ENCODE results near the gene TRPM3.

TRPM3 gene

DNA sequence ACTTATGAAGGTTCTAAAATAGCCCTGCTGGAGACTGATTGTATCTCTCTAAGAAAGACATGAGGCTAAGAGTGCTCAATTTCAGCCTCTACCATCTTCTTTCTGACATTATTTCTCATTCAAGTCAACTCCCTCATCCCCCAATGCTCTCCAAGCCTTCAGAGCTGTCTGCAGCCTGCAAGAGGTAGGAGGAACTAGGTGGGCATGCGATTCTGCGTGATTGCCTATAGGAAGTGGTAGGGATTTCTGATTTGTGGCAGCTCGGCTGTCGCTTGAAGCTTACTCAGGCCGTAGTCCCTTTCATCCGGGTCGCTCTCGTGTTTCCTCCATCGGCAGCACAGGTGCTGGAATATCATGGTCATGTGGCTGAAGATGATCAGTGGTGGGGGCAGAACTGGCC lies 568.9 kb downstream of the TRPM3 start:
- DNase-seq (ENCODE audit: low read depth, low spot score) = no peak
- no peak overlapping the region for H3K4me3 ChIP-seq (ENCODE audit: low read depth, low read length)
- POLR2A ChIA-PET = interaction anchor here (0.6 kb wide), 1 partner anchor 18 kb away, joined by 4 read pairs; no protein-coding TSS in a partner anchor
- CTCF ChIA-PET = interaction anchor here (2.6 kb wide), 1 partner anchor 10 kb away, joined by 7 read pairs; no protein-coding TSS in a partner anchor
- TF ChIP-seq, protein P1, sequence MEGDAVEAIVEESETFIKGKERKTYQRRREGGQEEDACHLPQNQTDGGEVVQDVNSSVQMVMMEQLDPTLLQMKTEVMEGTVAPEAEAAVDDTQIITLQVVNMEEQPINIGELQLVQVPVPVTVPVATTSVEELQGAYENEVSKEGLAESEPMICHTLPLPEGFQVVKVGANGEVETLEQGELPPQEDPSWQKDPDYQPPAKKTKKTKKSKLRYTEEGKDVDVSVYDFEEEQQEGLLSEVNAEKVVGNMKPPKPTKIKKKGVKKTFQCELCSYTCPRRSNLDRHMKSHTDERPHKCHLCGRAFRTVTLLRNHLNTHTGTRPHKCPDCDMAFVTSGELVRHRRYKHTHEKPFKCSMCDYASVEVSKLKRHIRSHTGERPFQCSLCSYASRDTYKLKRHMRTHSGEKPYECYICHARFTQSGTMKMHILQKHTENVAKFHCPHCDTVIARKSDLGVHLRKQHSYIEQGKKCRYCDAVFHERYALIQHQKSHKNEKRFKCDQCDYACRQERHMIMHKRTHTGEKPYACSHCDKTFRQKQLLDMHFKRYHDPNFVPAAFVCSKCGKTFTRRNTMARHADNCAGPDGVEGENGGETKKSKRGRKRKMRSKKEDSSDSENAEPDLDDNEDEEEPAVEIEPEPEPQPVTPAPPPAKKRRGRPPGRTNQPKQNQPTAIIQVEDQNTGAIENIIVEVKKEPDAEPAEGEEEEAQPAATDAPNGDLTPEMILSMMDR (IDR thresholded peaks at IDR 0.05; ENCODE audit: insufficient read depth, low read length, missing control alignments) = no peak

DNA sequence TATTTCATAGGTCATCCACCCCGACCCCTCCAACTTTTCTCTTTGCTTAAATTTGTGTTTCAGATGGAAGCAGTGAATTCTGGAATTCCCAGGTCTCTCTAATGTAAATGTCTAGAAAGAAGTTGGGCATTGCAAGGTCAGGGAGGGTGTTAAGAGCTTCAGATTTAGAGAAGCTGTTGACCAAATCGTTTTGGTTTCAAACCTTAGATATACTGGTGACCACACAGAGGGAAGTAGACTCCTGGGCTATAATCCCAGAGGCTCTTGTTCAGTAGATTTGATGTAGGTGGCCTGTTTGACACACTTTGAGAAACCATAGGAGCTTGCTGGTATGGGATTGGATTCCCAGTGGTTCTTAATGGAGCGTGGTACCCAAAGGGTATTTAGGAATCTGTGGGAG lies 569.6 kb downstream of the TRPM3 start:
- no peak for DNase-seq (ENCODE audit: low read depth, low spot score)
- ChIA-PET POLR2A (no interaction called here), CTCF (no interaction called here)

DNA sequence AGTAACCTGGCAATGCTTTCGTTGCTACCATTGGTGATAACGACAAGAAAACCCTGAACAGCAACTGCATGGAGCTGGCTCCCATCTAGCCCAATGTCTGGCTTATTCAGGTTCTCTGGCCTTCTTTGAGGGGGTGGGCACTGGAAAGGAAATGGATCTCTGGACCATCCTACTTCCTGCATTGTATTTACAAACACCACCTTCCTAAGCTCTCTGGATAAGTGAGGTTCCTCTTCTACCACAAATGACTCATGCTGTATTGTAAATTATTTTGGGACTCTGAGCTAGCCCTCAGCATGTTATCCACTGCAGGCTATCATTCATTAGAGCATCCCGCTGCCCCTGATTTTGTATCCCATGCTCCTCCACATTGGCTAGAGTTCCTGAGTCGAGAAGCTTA lies 570.0 kb downstream of the TRPM3 start:
- ChIA-PET CTCF (no interaction called here), POLR2A (no interaction called here)
- H3K4me3 ChIP-seq (ENCODE audit: low read depth, low read length) = no peak overlapping the region
- TF ChIP-seq, protein P1 (IDR thresholded peaks at IDR 0.05; ENCODE audit: insufficient read depth, low read length, missing control alignments) = no peak
- DNase-seq (ENCODE audit: low read depth, low spot score) = no peak

More for the DNA sequence above, 569.6 kb downstream of the TRPM3 start:
- TF ChIP-seq, protein P1 (IDR thresholded peaks at IDR 0.05; ENCODE audit: insufficient read depth, low read length, missing control alignments) = no peak
- no peak overlapping the region for H3K4me3 ChIP-seq (ENCODE audit: low read depth, low read length)

DNA sequence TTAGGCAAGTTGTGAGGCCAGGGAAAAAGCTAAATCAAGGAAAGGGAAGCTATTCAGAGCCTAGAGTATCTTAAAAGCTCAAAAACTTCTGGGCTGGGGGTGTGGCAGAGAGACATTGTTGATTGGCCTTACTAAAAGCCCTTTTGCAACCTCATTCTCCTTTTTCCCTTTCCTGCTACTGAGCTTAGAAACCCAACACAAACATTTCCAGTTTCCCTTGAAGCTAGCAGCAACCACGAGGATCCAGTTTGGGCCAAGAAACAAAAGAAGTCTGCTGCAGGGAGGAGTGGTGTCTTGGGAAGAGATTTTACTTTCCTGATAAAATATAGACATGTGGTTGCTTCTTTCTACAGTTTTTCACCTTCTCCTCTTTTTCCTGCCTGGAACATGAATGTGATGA lies 571.5 kb downstream of the TRPM3 start:
- ChIA-PET CTCF (interaction anchor here (0.8 to 1.0 kb wide), 2 partner anchors 12 to 65 kb away, joined by 3 read pairs; no protein-coding TSS in a partner anchor), POLR2A (no interaction called here)
- TF ChIP-seq, protein P1 (IDR thresholded peaks at IDR 0.05; ENCODE audit: insufficient read depth, low read length, missing control alignments) = no peak
- no peak overlapping the region for H3K4me3 ChIP-seq (ENCODE audit: low read depth, low read length)
- no peak for DNase-seq (ENCODE audit: low read depth, low spot score)

DNA sequence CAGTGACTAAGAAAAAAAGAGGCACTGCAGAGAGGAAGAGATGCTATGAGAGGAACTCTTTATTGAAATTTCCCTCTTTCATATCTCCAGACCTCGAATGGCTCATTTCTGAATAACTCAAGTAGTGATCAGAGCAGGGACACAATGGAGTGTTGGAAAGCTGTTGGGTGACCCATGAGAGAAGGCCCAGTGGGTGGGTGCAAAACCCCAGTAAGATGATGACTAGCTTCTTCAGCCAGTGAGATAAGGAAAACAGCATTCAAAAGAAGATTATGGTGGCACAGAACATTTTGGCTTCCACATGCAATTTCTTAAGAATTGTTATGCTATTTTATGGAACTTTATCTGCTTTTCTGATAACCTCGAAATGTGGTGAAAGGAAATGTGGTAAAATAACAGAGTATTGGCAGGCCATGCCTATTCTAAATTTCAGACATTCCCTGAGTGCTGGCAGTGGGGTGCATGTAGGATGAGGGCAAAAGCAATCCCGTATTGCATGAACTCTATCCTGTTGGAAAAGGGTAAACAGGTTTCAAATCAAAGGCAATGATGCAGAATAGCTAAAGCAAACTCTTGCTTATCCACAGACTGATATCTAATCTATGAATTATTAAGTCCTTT lies 579.0 kb downstream of the TRPM3 start:
- DNase-seq (ENCODE audit: low read depth, low spot score) = no peak
- ChIA-PET CTCF (interaction anchor here (1.8 kb wide), 1 partner anchor 11 kb away, joined by 7 read pairs; no protein-coding TSS in a partner anchor), POLR2A (no interaction called here)
- no peak overlapping the region for H3K4me3 ChIP-seq (ENCODE audit: low read depth, low read length)
- TF ChIP-seq, protein P1 (IDR thresholded peaks at IDR 0.05; ENCODE audit: insufficient read depth, low read length, missing control alignments) = no peak

DNA sequence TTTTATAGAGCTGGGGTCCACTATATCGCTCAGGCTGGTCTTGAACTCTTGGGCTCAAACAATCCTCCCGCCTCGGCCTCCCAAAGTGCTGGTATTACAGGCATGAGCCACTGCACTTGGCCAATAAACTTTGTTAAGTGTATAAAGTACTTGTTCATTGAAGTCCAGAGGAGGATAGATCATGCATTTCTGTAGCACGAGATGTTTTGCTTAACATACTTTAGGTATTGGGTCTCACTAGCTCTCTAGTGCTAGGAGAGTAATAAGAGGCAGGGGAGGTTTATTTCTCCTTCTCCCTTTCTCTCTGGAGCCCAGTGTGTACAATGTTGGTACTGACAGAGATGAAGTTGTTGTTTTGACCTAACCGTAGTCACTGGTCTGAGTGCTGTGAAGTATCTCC lies 581.4 kb downstream of the TRPM3 start:
- DNase-seq (ENCODE audit: low read depth, low spot score) = no peak
- CTCF ChIA-PET = interaction anchor here (3.9 kb wide), 1 partner anchor 55 kb away, joined by 9 read pairs; no protein-coding TSS in a partner anchor
- POLR2A ChIA-PET = no interaction called here
- no peak overlapping the region for H3K4me3 ChIP-seq (ENCODE audit: low read depth, low read length)
- TF ChIP-seq, protein P1 (IDR thresholded peaks at IDR 0.05; ENCODE audit: insufficient read depth, low read length, missing control alignments) = no peak
